GM19468 (cell line): ENCODE results near the gene CBLN3.

Experiments used
- ATAC-seq: cut with Tn5 transposase; IDR thresholded peaks from one replicate; pipeline ENCODE4 v1.9.1; 2021; ENCODE audit warnings: mild to moderate bottlenecking, moderate library complexity, moderate number of reproducible peaks; ENCODE audit not compliant: unreplicated experiment; ENCODE audit errors: extremely low read depth

CBLN3 gene

DNA sequence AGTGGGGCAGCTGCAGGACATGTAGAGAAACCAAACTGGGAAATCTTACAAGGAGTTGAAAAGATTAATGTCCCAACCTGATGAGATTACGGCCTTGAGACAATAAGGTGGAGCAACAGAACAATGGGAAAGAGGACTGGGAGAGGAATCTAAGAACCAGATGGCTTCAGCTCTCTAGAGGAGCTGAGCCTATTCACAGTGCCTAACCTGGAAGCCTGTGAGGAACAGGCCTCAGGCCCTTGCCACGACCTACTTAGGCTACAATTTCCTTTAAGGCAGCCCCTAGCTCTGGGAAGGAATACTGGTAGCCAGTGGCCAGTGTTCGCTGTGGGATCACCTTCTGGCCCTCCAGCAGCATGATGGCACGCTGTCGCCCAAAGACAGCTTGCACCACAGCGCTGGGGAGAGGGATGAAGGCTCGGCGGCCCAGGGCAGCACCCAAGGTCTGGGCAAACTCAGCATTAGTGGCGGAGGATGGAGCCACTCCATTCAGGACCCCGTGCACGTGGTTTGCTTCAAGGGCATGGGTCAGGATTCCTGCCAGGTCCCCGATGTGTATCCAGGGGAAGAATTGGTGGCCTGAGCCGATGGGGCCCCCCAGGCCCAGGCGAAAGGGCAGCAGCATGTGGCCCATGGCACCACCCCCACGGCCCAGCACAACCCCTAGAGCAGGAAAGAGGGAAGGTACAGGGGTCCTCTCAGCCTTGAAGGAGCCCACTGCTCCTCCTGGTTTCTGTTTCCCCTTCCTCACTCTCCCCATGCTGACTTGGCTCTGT is 10.6 kb upstream of the CBLN3 start:
- no peak for ATAC-seq

- no peak for ATAC-seq
These were observed 9.8 kb upstream of the CBLN3 start for GRCh38 chr14:24439257-24439656.

DNA sequence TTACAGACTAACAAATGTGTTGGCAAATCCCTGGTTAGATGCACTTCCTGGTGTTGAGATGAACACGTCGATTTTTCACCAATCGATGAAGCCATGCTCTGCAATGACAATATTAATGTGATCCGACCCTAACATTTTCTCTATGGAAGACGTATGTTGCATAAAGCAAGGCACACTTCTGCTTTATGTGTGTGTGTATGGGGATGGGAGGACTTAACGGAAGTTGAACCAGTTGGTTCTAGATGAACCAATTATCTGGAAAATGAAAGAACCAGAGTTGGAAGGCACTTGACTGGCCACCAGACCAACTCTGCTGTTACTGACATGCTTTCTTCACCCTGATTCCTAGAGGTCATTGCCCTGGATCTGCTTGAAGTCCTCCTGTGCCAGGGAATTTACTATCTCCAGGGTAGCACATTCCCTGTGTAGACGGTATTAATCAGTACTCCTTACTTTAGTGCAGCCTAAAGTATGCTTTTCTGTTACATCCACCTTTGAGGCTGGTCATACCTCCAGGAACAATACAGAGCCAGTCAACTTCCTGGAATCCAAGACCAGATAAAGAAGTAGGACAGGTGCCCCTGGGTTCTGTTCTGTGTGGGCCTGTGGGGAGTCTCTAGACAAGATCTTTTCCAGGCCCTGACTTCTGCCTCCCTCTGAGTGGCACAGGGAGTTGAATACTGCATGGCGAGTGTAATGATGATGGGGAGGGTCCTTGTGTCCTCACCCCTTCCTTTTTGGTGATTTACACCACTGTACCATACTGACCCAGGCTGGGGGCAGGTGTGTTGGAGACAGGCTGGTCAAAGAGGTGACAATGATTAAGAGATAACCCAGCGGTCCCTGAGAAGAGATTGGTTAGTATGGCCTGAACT is 9.0 kb upstream of the CBLN3 start:
- ATAC-seq: no peak

DNA sequence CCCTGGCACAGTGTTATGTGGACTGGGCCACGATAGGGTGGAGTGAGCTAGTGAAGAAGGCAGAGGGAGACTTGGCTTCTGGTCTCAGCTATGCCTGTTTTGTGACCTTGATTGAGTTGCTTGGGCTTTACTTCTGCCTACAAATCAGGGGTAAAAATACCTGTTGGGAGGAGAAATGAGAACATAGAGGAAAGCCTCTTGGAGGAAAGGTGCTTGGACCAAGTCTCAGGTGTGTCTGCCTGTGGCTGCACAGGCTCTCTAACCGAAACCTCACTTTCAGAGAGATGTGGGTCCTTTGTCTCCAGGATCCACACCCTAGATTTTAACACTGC is 8.2 kb upstream of the CBLN3 start:
- ATAC-seq: no peak

DNA sequence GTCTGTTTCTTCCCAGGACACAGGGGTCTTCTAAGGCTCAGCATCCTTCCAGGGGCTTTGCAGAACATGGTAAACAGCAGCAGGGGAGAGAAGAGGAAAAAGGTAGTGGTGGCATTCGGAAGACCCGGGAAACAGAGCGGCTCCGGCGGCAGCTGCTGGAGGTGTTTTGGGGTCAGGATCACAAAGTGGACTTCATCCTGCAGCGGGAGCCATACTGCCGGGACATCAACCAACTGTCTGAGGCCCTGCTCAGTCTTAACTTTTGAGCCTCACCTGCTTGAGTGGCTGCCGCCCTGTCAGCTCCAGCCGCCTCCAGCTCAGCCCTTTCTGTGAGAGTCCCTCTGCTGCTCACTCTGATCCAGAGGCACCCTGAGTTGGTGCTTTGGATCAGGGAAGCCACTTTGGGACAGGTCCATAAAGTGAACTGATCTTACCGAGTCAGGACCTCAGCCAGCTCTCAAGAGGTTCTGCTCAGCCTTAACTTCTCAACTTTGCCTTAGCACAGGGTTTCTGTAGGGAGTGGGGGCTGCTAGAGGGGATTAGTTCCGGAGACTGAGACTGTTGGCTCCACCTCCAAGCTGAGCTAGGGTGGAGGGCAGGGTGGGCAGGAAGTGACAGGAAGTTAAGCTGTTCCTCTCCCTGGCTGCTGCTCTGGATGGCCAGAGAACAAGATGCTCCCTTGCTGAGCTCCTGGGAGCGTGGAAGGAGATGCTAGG is 7.7 kb upstream of the CBLN3 start:
- ATAC-seq: no peak

DNA sequence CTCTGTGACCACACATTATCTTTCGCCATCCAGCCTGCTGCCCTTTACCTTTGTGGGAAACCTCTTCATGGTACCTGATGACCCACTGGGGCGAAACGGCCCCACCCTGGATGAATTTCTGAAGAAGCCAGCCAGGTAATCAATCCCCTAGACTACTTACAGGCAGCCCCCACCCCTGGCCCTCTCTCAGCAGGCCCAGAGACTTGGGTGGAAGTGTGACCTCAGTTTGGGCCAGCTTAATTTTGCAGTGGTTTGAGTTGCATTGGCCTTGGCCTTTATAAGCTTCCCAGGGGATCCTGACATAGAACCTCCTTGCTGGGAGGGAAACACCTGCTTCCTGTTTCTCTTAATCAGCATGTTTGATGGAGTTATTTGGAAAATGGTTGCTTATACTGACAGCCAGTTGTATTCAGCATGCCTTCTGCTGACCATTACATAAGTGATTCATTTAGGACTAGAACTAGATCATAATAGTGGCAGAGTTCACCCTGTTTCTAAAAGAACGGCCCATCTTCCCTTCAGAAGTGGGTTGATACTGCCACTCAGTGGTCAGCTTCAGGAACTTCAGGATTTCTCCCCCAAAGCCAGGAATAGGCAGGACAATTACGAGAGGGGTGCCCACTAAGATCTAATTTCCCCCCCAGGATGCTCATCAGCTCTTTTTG is 7.0 kb upstream of the CBLN3 start:
- no peak for ATAC-seq

DNA sequence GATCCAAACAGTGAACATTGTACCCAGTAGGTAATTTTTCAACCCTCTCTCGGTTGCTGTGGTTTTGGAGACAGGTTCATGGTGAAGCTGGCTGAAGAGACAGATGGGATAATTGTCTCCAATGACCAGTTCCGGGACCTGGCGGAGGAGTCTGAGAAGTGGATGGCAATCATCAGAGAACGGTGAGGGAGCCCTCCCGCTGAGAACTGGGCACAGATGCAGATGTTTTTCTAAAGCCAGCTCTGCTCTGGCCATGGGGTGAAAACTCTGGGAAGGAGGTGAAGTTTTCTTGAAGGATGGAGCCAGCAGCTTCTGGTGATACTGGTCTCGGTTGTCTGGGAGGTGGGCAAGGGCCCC is 6.5 kb upstream of the CBLN3 start:
- ATAC-seq: no peak

- ATAC-seq: no peak
These were observed 5.8 kb upstream of the CBLN3 start for GRCh38 chr14:24435192-24435810.

DNA sequence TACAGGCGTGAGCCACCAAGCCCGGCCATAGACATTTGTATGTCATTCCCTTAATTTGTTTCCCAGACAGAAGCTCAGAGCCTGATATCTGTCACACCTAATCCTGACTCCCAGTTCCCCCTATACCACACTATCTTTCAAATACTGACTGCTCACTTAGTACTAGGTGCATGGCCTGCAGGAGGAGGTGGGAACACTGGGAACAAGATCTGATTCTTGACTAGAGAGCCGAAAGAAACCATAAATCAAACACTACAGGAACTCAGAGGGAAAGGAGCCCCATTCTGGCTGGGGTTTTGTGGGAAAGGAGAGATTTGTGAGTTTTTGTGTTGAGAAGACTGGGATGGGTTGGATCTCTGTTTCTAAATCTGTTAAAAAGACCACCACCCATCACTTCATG is 5.2 kb upstream of the CBLN3 start:
- no peak for ATAC-seq

GRCh38 chr14:24434036-24434435 is 4.6 kb upstream of the CBLN3 start:
- no peak for ATAC-seq

DNA sequence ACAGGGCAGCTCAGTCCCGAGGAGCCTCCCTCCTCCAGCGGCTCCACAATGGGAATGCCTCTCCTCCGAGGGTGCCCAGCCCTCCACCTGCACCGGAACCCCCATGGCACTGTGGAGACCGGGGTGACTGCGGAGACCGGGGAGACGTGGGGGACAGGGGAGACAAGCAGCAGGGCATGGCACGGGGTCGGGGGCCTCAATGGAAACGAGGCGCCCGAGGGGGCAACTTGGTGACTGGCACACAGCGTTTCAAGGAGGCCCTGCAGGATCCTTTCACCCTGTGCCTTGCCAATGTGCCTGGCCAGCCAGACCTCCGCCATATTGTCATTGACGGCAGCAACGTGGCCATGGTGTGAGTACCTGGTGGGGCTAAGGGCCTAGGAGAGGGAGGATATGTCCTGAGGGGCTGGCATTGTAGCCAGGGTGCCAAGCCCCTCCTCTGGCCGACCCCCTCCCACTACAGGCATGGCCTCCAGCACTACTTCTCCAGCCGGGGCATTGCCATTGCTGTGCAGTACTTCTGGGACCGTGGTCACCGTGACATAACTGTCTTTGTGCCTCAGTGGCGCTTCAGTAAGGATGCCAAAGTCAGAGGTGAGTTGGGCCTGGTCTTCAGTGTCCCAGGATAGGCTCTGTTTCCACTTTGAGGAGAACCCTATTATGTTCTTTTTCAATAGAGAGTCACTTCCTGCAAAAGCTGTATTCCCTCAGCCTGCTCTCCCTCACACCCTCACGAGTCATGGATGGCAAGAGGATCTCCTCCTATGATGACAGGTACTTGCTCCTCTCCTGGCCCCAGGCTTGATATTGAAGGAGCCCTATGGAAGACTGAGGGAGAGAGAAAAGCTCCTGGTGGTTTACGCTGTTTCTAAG is 3.0 kb upstream of the CBLN3 start:
- ATAC-seq: no peak

GRCh38 chr14:24431569-24432258 is 2.2 kb upstream of the CBLN3 start:
- ATAC-seq: peak; percentile 46

- ATAC-seq: no peak
These were observed 1.5 kb upstream of the CBLN3 start for GRCh38 chr14:24430682-24431568.

DNA sequence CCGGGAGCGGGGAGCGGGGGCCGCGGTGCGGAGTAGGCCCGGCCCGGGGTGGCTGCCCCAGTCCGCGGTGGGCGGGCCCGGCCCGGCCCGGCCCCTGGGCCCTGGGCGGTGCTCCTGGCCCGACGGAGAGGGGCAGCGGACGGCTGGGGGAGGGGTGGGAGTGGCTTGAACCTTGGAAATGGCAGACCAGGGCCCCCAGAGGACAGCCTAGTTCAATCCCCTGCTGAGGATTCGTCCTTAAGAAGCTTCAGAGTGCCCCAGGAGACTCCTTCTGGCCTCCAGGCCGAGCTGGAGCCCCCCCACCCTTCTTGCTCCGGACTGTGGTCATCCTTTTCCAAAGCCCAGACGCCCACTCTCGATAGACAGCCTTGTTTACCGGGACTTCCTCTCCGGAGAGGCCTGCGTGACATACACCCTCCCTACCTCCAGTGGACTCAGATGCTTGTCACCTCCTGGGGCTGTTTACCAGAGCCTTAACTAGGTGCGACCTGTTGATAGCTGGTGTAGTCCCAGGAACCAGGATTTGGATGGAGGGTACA is 744 bp upstream of the CBLN3 start:
- peak; percentile 13 for ATAC-seq

DNA sequence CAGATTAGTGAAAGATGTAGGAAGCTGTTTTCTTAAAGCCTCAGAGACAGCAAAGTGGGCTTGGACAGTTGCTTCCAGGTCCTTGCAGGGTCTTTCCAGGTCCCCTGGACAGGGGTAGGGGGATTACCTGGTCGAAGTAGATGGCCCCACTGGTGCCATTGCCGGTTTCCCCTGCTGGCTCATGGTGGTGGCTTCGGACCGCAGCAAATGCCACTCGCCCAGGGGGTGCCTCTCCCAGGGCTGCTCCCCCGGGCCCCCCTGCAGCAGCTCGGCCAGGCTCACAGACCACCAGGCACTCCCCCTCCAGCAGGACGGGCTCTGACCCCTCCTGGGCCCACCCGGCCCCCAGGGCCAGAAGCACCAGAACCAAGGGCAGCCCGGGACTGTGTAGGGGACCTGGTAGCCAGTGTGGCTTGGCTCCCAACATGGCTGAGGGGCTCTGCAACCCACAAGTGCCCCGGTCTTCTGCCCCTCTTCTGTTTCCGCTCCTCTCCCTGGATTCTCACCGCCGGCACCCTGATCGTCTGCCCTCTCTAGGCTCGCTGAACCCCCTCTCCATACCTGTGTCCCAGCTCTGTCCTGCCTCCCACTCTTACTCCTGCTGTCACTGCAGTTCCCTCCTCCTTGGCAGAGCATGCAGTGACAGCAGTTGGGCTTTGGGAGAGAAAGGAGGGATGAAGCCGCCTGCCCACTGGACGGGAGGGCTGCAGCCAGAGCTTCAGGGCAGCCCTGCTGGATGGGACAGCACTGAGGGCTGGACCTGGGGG is 657 bp downstream of the CBLN3 start:
- no peak for ATAC-seq
